GM19463 (cell line): Measurements from ENCODE around the gene ANXA6.
"Not testable (repeated sequence)": the region's sequence is repeated elsewhere in the genome, so short reads cannot be mapped to it uniquely, and the experiment has no call there.

Experiments
- ATAC-seq: cut with Tn5 transposase; IDR thresholded peaks from one replicate; pipeline ENCODE4 v1.9.1; 2021; ENCODE audit warnings: mild to moderate bottlenecking, moderate library complexity; ENCODE audit not compliant: unreplicated experiment

Gene ANXA6

GRCh38 chr5:151181818-151182523 lies 24.4 kb upstream of the ANXA6 start:
- no peak for ATAC-seq

GRCh38 chr5:151180291-151180690 lies 22.7 kb upstream of the ANXA6 start:
- no peak for ATAC-seq

- no peak for ATAC-seq
Measured at GRCh38 chr5:151179489-151179840, 21.9 kb upstream of the ANXA6 start.

- ATAC-seq, result no peak
Measured at GRCh38 chr5:151178777-151179488, 21.4 kb upstream of the ANXA6 start.

- no peak for ATAC-seq
Measured at GRCh38 chr5:151178372-151178771, 20.8 kb upstream of the ANXA6 start.

GRCh38 chr5:151176268-151176667 lies 18.7 kb upstream of the ANXA6 start:
- ATAC-seq, result not testable (repeated sequence)

- no peak for ATAC-seq
Measured at GRCh38 chr5:151174612-151175101, 17.1 kb upstream of the ANXA6 start.

GRCh38 chr5:151173711-151174611 lies 16.4 kb upstream of the ANXA6 start:
- ATAC-seq, result no peak

- ATAC-seq, result no peak
Measured at GRCh38 chr5:151171529-151171928, 13.9 kb upstream of the ANXA6 start.

GRCh38 chr5:151168602-151169344 lies 11.2 kb upstream of the ANXA6 start:
- no peak for ATAC-seq

- ATAC-seq, result no peak
Measured at GRCh38 chr5:151167022-151167421, 9.4 kb upstream of the ANXA6 start.

- peak; percentile 96 for ATAC-seq
Measured at GRCh38 chr5:151164687-151165392, 7.3 kb upstream of the ANXA6 start.

- no peak for ATAC-seq
Measured at GRCh38 chr5:151162776-151163175, 5.2 kb upstream of the ANXA6 start.

- ATAC-seq, result no peak
Measured at GRCh38 chr5:151159649-151160373, 2.2 kb upstream of the ANXA6 start.

- ATAC-seq, result no peak
Measured at GRCh38 chr5:151158287-151158661, 695 bp upstream of the ANXA6 start.

- no peak for ATAC-seq
Measured at GRCh38 chr5:151156507-151157420, 815 bp downstream of the ANXA6 start.

- ATAC-seq, result peak; percentile 12
Measured at GRCh38 chr5:151155775-151156506, 1.6 kb downstream of the ANXA6 start.
